ENCODE results near the gene MAP1B.

MAP1B gene

DNA sequence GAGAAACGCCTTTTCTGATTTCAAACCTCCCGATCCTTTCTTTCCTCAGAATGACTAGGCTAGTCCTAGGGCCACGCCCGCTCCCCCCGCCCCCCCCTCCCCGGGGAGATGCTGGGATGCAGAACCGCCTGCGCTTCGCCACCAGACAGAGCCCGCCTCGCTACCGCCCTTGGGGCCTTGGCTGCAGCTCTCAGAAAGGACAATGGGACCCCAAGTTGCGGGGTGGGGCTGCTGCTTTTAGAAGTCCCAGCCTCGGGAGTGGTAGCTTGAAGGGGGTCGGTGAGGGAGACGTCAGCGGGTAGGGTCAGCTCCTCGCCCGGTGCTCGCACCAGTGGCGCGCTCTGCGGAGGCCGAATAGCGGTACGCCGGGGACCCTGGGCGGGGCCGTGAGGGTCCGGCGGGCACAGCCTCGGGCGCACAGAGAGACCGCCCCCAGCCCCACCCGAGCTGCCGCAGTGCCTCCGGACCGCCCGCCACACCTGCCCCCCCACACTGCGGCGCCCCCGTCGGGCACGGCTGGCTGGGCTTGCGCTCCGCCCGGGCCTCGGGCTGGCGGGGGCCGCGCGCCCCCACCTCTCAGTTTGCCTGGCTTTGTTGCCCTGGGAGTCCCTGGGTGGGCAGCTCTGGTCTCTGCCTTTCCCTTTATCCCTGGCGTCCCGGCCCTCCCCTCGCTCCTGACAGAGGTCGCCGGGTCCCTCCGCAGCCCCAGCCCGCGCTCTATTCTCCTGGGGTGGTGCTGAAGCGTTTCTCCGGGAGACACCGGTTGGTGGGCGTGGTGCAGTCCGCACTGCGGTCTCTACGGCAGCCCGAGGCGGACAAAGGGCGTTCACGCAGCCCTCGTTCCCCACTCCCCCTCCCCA, 1.2 kb downstream of the MAP1B start:
- in situ Hi-C loops (cut with MboI; ENCODE audit: low pct_unique_long_range_greater_than_20kb, low sequenced_read_pairs, unreplicated experiment): no loop called here
- TF ChIP-seq, protein P1, sequence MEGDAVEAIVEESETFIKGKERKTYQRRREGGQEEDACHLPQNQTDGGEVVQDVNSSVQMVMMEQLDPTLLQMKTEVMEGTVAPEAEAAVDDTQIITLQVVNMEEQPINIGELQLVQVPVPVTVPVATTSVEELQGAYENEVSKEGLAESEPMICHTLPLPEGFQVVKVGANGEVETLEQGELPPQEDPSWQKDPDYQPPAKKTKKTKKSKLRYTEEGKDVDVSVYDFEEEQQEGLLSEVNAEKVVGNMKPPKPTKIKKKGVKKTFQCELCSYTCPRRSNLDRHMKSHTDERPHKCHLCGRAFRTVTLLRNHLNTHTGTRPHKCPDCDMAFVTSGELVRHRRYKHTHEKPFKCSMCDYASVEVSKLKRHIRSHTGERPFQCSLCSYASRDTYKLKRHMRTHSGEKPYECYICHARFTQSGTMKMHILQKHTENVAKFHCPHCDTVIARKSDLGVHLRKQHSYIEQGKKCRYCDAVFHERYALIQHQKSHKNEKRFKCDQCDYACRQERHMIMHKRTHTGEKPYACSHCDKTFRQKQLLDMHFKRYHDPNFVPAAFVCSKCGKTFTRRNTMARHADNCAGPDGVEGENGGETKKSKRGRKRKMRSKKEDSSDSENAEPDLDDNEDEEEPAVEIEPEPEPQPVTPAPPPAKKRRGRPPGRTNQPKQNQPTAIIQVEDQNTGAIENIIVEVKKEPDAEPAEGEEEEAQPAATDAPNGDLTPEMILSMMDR (IDR thresholded peaks at IDR 0.05; ENCODE audit: extremely low read depth, insufficient read depth, missing control alignments): no peak
- DNase-seq (ENCODE audit: low spot score): peak; percentile 62

DNA sequence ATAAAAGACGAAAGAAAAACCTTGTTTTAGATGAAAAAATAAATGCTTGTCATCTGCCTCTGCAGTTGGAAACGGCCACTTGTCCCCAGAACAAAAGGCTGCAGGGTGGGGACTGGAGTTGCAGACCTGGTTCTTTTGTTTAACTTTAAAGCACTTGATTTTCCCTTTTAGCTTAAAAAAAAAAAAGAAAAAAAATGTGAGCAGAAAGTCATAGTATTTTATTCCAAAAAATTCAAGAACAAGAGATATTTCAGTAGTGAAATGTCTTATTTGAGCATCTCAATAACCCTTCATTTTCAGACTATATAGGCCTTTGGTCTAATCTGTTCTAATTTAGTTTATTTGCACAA, 1.8 kb downstream of the MAP1B start:
- TF ChIP-seq, protein P1 (IDR thresholded peaks at IDR 0.05; ENCODE audit: extremely low read depth, insufficient read depth, missing control alignments): no peak
- DNase-seq (ENCODE audit: low spot score): no peak
- in situ Hi-C loops (cut with MboI; ENCODE audit: low pct_unique_long_range_greater_than_20kb, low sequenced_read_pairs, unreplicated experiment): no loop called here

DNA sequence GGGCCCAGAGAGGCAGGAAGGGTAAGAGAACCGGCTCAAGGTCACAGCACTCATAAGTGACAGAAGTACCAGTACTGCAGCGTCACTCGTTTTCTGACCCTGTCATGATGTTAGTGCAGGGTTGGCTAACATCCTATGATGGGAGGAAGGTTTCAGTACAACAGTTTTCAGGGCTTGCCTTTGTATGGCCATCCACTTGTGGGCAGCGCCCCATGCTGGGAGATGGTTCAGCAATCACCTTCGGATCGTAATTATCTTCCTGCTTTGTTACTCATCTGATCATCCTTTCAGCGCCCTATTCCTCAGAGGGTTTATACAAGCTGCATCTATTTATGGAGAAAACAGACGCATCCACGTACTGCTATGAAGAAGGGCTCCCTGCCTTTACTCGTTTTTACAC, 2.4 kb downstream of the MAP1B start:
- in situ Hi-C loops (cut with MboI; ENCODE audit: low pct_unique_long_range_greater_than_20kb, low sequenced_read_pairs, unreplicated experiment): no loop called here
- DNase-seq (ENCODE audit: low spot score): no peak
- TF ChIP-seq, protein P1 (IDR thresholded peaks at IDR 0.05; ENCODE audit: extremely low read depth, insufficient read depth, missing control alignments): no peak

DNA sequence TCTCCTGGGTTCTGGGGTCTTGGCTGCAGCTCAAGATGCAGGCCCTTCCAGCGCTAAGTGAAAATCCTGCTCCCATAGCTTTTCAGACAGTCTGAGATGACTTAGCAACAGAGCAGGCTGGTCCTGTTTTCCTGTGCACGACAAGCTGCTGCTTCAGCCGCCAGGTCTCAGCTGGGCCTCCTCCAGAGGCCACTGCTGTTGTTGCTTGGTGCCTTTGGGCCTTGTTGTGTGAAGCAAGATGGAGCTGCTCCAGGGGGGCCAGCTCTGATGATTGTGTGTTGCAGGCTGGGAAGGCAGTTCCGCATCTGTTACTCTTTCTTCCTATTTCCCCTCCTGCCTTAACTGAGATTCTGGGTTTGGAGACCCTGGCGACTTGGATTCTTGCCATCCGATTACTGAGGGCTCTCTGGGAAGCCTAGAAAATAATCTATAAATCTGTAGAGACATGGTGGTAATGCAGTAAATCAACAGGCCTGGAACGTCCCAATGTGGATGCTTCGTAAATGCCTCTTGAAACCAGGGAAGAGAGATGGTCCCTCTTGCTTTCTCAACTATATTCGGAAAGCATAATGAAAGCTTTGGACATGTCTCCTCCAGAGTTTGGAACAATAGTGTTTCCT, 3.2 kb downstream of the MAP1B start:
- in situ Hi-C loops (cut with MboI; ENCODE audit: low pct_unique_long_range_greater_than_20kb, low sequenced_read_pairs, unreplicated experiment): no loop called here
- no peak for DNase-seq (ENCODE audit: low spot score)
- TF ChIP-seq, protein P1 (IDR thresholded peaks at IDR 0.05; ENCODE audit: extremely low read depth, insufficient read depth, missing control alignments): no peak

DNA sequence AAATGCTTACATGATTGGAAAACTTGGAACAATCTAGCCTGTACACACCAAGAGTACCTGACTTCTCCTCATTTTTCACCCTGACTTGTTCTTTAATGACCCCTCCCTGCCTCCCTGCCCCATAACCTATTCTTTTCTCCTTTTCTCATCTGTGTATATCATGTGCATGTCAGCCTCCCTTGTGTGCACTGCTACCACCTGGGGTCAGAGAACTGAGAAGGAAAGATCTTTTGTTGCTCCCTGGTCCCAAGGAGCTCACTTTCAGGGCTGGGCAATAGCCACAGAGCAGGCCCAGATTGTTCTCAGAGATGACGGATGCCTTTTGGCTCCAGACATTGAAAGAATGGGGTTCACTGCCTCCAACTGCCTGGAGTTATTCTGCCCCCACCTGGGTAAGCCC, 5.1 kb downstream of the MAP1B start:
- in situ Hi-C loops (cut with MboI; ENCODE audit: low pct_unique_long_range_greater_than_20kb, low sequenced_read_pairs, unreplicated experiment): no loop called here
- no peak for DNase-seq (ENCODE audit: low spot score)
- TF ChIP-seq, protein P1 (IDR thresholded peaks at IDR 0.05; ENCODE audit: extremely low read depth, insufficient read depth, missing control alignments): no peak

DNA sequence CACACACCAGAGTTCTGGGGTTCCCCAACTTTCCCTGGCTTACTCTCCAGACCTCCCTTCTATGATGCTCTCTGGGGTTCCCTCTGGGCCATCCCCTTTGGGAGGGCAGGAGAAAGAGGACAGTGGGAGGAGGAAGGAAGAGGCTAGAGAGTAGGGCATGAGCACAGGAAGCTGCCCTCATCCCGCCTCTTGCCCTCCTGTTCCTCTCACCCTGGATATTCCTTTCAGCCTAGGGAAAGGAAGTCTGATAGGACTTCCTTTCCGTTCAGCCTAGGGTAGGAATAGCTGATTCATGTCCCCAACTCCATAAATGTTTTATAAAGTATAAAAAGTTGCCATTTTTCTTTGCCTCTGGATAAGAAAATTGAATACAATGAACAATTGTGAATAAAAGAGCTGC, 7.4 kb downstream of the MAP1B start:
- in situ Hi-C loops (cut with MboI; ENCODE audit: low pct_unique_long_range_greater_than_20kb, low sequenced_read_pairs, unreplicated experiment): no loop called here

More for the DNA sequence above, 7.4 kb downstream of the MAP1B start:
- TF ChIP-seq, protein P1 (IDR thresholded peaks at IDR 0.05; ENCODE audit: extremely low read depth, insufficient read depth, missing control alignments): no peak
- no peak for DNase-seq (ENCODE audit: low spot score)

Measured in GM13977 (cell line).